ENCODE results near the gene IMMP1L.

Gene IMMP1L

GRCh38 chr11:31509429-31510345 lies at the start of gene IMMP1L, which contains the start of gene ELP4:
IMMP1L (minus strand) TSS chr11:31509622; CDS start chr11:31463276, 46,346 bp downstream.
ELP4 (plus strand) TSS chr11:31509767; CDS start chr11:31509785, 18 bp downstream.
- peak; percentile 98 for DNase-seq (ENCODE audit: low read depth)
- peak within 1 kb of the TSS; percentile 84 for H3K4me3 ChIP-seq (ENCODE audit: low read depth, low read length)
- no peak for TF ChIP-seq CTCF (IDR thresholded peaks at IDR 0.05; ENCODE audit: insufficient read depth, low read depth, low read length, missing control alignments)

DNA sequence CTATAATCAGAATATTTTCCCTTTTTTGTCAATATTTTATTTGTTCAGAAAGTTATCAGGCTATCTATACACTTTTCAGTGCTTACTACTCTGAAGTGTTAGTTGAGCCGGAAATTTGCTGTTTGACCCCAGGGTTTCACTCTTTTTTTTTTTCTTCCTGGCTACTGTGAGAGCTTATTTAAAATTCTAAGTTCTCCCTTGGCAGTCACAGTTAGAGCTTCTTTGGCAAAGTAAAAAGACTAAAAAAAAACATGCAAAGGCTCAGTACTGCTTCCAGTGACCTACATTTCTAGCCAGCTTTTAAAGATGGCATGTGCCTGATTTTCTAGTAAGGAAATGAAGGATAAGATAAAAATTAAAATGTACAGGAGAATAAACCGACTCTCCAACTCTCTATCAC lies 48.6 kb upstream of the IMMP1L start:
- no peak overlapping the region for H3K4me3 ChIP-seq (ENCODE audit: low read depth, low read length)
- no peak for DNase-seq (ENCODE audit: low read depth)

DNA sequence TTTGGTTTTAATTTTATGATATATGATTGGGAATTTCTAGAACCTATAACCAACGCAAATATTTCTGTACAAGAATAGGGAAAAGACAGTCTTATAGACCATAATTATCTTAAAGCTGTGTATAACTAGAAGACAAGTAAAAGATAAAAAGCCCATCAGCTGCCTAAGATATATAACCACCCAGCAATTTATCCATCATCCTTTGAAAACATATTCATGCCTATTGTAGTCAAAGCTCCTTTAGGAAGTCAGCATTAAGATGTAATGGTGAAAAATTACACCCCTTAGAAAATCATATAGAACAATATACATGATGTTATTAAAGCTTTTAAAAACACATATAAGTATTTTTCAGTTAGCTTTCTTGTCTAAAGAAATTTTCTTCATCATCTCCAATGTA lies 46.5 kb upstream of the IMMP1L start:
- H3K4me3 ChIP-seq (ENCODE audit: low read depth, low read length): no peak overlapping the region
- no peak for TF ChIP-seq CTCF (IDR thresholded peaks at IDR 0.05; ENCODE audit: insufficient read depth, low read depth, low read length, missing control alignments)
- DNase-seq (ENCODE audit: low read depth): no peak

More for the DNA sequence above, 48.6 kb upstream of the IMMP1L start:
- TF ChIP-seq CTCF (IDR thresholded peaks at IDR 0.05; ENCODE audit: insufficient read depth, low read depth, low read length, missing control alignments): no peak

- H3K4me3 ChIP-seq (ENCODE audit: low read depth, low read length): no peak overlapping the region
- no peak for TF ChIP-seq CTCF (IDR thresholded peaks at IDR 0.05; ENCODE audit: insufficient read depth, low read depth, low read length, missing control alignments)
- no peak for DNase-seq (ENCODE audit: low read depth)
These were observed 33.4 kb upstream of the IMMP1L start for GRCh38 chr11:31542862-31543261.

GRCh38 chr11:31535479-31535878 lies 26.1 kb upstream of the IMMP1L start:
- no peak overlapping the region for H3K4me3 ChIP-seq (ENCODE audit: low read depth, low read length)
- TF ChIP-seq CTCF (IDR thresholded peaks at IDR 0.05; ENCODE audit: insufficient read depth, low read depth, low read length, missing control alignments): no peak
- no peak for DNase-seq (ENCODE audit: low read depth)

DNA sequence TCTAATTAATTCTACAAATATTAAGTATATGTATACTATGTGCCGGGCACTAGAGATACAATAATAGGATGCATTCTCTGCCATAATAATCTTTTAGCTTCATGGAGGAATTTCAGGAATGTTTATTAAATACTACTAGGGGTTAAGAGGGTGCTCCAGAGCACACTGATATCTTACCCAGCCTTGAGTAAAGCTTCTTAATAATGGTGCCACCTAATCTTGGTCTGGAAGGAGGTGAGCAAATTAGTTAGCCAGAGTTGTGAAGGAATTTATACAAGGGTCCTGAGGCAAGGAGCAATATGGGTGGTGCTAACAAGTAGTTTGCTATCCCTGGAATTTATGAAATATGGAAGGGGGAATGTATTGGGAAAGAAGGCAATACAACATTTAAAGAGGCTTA lies 21.9 kb upstream of the IMMP1L start:
- TF ChIP-seq CTCF (IDR thresholded peaks at IDR 0.05; ENCODE audit: insufficient read depth, low read depth, low read length, missing control alignments): no peak
- DNase-seq (ENCODE audit: low read depth): no peak
- H3K4me3 ChIP-seq (ENCODE audit: low read depth, low read length): no peak overlapping the region

Measured in GM12865 (cell line).